Endothelial cell of umbilical vein (primary cell): ENCODE data around the gene CCNJL.
"Not testable (repeated sequence)": the region's sequence is repeated elsewhere in the genome, so short reads cannot be mapped to it uniquely, and the experiment has no call there.

Experiments used
- EZH2 ChIP-seq: IDR thresholded peaks from 2 replicates; pipeline ENCODE4 v1.6.1; 2012; ENCODE audit warnings: borderline replicate concordance, low read depth, mild to moderate bottlenecking, moderate library complexity, low read length, inconsistent platforms; ENCODE audit not compliant: severe bottlenecking
- MYC ChIP-seq: IDR thresholded peaks from one replicate; pipeline ENCODE4 v1.6.1; 2011; ENCODE audit warnings: mild to moderate bottlenecking, low read depth, low read length
- POLR2A ChIP-seq: IDR thresholded peaks from 2 replicates; pipeline ENCODE4 v1.6.1; 2012; ENCODE audit warnings: low read depth, mild to moderate bottlenecking, control low read depth, low read length
- POLR2AphosphoS5 ChIP-seq: IDR thresholded peaks from 2 replicates; pipeline ENCODE4 v1.6.1; 2012; ENCODE audit warnings: low read depth, mild to moderate bottlenecking, control low read depth, low read length, moderate library complexity; ENCODE audit not compliant: insufficient read depth
- TF ChIP-seq, protein P1 (sequence below), 2 donors: IDR thresholded peaks; 1 replicate in 1 of 2; 2 replicates in 1 of 2; pipeline ENCODE4 v1.5.1; 2011; ENCODE audit warnings: low read length in 2 of 2, mild to moderate bottlenecking in 2 of 2, moderate library complexity in 2 of 2, control low read depth in 1 of 2, inconsistent platforms in 1 of 2, low read depth in 1 of 2; ENCODE audit not compliant: insufficient read depth in 1 of 2; ENCODE audit errors: extremely low read depth in 1 of 2
- TF ChIP-seq, protein P2 (sequence below): IDR thresholded peaks from 2 replicates; pipeline ENCODE4 v1.6.1; 2011; ENCODE audit not compliant: insufficient read depth, insufficient read length

DNA sequence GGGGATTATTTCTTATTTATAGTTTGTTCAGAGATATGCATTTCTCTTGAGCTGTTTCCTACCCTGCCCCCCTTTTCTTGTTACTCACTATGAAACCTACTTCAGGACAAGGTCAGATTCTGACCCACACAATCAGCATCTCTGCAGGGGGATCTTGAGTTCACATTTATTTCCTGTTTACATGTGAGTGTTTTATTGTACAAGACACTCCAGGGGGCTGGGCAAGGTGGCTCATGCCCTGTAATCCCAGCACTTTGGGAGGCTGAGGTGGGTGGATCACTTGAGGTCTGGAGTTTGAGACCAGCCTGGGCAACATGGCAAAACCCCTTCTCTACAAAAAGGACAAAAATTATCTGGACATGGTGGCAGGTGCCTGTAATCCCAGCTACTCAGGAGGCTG lies 28.1 kb upstream of the CCNJL start:
- TF ChIP-seq POLR2A, MYC, EZH2, POLR2AphosphoS5: not testable (repeated sequence)
- TF ChIP-seq, protein P1, sequence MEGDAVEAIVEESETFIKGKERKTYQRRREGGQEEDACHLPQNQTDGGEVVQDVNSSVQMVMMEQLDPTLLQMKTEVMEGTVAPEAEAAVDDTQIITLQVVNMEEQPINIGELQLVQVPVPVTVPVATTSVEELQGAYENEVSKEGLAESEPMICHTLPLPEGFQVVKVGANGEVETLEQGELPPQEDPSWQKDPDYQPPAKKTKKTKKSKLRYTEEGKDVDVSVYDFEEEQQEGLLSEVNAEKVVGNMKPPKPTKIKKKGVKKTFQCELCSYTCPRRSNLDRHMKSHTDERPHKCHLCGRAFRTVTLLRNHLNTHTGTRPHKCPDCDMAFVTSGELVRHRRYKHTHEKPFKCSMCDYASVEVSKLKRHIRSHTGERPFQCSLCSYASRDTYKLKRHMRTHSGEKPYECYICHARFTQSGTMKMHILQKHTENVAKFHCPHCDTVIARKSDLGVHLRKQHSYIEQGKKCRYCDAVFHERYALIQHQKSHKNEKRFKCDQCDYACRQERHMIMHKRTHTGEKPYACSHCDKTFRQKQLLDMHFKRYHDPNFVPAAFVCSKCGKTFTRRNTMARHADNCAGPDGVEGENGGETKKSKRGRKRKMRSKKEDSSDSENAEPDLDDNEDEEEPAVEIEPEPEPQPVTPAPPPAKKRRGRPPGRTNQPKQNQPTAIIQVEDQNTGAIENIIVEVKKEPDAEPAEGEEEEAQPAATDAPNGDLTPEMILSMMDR (IDR thresholded peaks at IDR 0.05; ENCODE audit: extremely low read depth in 1 of 2, insufficient read depth in 1 of 2, low read depth in 1 of 2, low read length in 2 of 2): not testable (repeated sequence)
- TF ChIP-seq, protein P2, sequence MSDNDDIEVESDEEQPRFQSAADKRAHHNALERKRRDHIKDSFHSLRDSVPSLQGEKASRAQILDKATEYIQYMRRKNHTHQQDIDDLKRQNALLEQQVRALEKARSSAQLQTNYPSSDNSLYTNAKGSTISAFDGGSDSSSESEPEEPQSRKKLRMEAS: not testable (repeated sequence)
